GM18505 (cell line): ENCODE measurements around the gene SLC9C2.
"Not testable (repeated sequence)": the region's sequence is repeated elsewhere in the genome, so short reads cannot be mapped to it uniquely, and the experiment has no call there.

Source experiments
- ATAC-seq: cut with Tn5 transposase; IDR thresholded peaks from one replicate; pipeline ENCODE4 v1.9.1; 2021; ENCODE audit not compliant: unreplicated experiment
- POLR2A ChIP-seq: IDR thresholded peaks from 4 replicates; pipeline ENCODE4 v1.6.1; 2011; ENCODE audit warnings: borderline replicate concordance; ENCODE audit not compliant: insufficient read depth, insufficient read length; ENCODE audit errors: extremely low read depth

Gene SLC9C2

GRCh38 chr1:173479649-173480048 is 123.2 kb downstream of the SLC9C2 start:
- TF ChIP-seq POLR2A = no peak
- ATAC-seq = no peak

GRCh38 chr1:173478094-173478674 is 124.7 kb downstream of the SLC9C2 start:
- TF ChIP-seq POLR2A = no peak
- no peak for ATAC-seq

- ATAC-seq = peak; percentile 28
- TF ChIP-seq POLR2A = peak; percentile 80
Measured at GRCh38 chr1:173477286-173478093, 125.4 kb downstream of the SLC9C2 start, which contains the start of gene PRDX6. TSS of gene PRDX6 (plus strand) at chr1:173477335. CDS start at chr1:173477398, 63 bp downstream.

GRCh38 chr1:173476665-173477285 is 126.1 kb downstream of the SLC9C2 start:
- ATAC-seq = peak; percentile 96
- peak; percentile 71 for TF ChIP-seq POLR2A

DNA sequence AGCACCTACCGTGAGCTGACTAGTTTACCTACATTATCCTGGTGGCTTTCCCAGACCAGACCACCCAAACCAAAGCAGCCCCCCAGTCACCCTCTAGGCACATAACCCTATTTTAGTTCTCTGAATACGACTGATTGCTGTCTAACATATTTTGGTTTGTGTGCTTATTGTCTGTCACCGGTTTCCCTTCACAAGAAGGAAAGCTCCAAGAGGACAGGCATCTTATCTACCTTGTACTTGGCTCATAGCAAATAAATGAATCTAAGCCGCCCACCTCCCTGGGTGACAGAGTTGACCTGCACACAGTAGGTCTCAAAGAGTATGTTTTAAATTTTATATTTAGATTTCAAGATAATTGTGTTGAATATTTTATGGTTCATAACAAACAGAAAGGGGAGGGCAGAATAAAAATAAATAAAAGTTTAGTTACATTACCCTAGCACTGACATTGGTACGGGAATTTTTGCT is 126.6 kb downstream of the SLC9C2 start:
- no peak for ATAC-seq
- no peak for TF ChIP-seq POLR2A

DNA sequence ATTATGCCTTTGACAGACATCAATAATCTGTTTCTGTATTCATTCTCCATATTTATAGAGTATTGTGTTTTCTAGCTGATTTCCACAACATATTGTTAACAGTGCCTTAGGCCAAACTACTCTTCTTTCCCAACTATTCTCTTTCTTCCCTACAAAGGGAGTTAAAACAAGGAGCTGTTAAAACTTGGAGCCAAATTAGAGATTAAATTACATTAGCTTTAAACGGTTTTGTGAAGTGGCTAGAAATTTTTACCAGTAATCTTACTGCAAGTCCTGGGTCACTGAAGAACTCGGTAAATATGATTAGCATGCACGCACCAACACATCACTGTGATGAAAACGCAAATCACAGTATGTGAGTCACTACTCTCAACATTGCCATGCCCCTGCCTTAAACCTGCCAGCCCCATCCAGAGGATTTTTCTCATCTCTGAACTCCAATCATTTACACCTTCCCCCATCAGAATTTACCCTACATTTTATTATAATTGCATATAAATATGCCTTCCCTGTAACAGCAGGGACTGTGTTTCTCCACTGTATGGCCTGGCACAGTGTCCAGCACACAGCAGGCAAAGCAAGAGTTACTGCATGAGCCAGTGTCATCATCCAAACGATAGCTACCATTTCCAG is 127.2 kb downstream of the SLC9C2 start:
- no peak for TF ChIP-seq POLR2A
- ATAC-seq = no peak

- not testable (repeated sequence) for ATAC-seq
Measured at GRCh38 chr1:173474780-173475421, 128.0 kb downstream of the SLC9C2 start.

DNA sequence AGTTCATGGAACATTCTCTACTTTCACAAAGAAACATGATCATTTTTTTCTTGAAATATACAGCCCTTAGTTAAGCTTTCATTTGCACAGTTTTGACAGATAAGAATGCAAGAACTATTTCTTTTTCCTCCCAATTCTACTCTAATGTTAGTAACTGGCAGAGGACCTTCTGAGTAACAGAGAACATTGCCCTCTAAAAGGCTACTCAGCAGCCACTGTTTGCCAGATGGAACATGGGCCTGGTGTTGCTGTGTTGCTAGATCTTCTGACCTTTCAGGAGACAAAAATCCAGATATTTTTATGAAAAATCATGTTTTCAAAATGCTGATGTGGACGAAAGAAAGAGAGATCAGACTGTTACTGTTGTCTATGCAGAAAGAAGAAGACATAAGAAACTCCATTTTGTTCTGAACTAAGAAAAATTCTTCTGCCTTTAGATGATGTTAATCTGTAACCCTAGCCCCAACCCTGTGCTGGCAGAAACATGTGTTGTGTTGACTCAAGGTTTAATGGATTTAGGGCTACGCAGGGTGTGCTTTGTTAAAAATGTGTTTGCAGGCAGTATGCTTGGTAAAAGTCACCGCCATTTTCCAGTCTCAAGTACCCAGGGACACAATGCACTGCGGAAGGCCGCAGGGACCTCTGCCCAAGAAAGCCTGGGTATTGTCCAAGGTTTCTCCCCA is 128.6 kb downstream of the SLC9C2 start:
- no peak for TF ChIP-seq POLR2A
- ATAC-seq = no peak

GRCh38 chr1:173473599-173474011 is 129.3 kb downstream of the SLC9C2 start:
- no peak for ATAC-seq
- TF ChIP-seq POLR2A = no peak

DNA sequence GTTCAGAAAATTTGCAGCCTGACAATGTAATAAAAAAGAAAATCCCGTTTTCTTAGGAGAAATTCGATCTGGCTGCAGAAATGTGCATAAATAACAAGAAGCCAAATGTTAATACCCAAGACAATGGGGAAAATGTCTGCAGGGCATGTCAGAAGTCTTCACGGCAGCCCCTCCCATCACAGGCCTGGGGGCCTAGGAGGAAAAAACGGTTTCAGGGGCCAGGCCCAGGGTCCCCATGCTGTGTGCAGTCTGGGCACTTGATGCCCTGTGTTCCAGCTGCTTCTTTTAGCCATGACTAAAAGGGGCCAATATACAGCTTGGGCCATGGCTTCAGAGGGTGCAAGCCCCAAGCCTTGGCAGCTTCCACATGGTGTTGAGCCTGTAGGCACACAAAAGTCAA is 132.3 kb downstream of the SLC9C2 start:
- ATAC-seq = no peak
- TF ChIP-seq POLR2A = no peak

DNA sequence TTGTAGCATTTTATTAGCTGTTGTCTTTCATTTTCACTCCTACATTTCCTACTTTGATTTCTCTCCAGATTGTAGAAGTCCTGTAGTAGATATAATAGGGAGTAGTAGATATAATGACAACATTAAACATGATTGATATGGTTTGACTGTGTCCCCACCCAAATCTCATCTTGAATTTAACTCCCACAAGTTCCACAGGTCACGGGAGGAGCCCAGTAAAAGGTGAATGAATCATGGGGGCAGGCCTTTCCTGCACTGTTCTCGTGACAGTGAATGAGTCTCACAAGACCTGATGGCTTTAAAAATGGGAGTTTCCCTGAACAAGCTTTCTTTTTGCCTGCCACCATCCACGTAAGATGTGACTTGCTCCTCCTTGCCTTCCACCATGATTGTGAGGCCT is 133.2 kb downstream of the SLC9C2 start:
- TF ChIP-seq POLR2A = no peak

DNA sequence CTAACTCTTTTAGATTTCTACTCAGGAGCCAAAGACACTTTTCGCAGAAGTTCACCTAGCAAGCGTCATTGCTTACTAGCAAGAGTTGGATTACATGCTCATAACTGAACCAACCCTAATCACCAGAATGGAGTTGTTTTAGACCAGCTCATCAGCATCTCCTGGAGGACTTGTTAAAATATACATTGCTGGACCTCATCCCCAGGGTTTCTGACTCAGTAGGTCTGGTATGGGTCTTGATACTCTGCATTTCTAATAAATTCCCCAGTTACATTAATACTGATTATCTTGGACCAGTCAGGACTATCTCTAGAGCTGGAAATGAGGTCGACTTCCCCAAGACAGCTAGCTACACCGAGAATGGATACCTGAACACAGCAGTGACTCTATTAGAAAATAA is 135.4 kb downstream of the SLC9C2 start:
- no peak for TF ChIP-seq POLR2A
- ATAC-seq = no peak

More for the DNA sequence above, 133.2 kb downstream of the SLC9C2 start:
- no peak for ATAC-seq

DNA sequence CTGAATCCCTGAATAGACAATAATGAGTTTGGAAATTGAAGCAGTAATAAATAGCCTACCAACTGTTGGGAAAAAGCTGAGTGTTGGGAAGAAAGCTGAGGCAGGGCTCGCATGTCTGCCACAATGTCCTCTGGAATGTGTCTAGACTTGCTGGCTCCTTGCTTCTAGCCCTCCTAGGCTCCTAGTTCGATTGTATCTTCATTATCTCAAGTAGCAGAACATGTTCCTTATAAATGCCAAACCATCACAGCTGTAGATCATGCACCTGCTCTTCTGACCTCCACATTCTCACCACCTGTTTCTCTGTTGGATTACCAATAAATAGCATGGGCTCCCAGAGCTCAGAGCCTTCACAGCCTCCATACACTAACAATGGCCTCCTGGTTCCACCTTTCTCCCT is 138.7 kb downstream of the SLC9C2 start:
- ATAC-seq = not testable (repeated sequence)

DNA sequence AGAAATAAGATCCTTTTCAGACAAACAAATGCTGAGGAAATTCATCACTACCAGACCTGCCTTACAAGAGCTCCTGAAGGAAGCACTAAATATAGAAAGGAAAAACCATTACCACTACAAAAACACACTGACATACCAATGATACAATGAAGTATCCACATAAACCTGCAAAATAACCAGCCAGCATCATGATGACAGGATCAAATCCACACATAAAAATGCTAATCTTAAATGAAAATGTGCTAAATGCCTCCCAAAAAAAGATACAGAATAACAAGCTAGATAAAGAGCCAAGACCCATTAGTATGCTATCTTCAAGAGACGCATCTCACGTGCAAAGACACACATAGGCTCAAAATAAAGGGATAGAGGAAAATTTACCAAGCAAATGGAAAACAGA is 140.2 kb downstream of the SLC9C2 start:
- not testable (repeated sequence) for ATAC-seq
